ENCODE data around the gene SNRNP48. TPM values are rescaled to one million over a fixed set of nuclear protein-coding genes. Genes with fewer than 3 reads are reported as not detected.

SNRNP48 gene
- total RNA-seq, 1 experiment from 2014 or later = 29.4 TPM

DNA sequence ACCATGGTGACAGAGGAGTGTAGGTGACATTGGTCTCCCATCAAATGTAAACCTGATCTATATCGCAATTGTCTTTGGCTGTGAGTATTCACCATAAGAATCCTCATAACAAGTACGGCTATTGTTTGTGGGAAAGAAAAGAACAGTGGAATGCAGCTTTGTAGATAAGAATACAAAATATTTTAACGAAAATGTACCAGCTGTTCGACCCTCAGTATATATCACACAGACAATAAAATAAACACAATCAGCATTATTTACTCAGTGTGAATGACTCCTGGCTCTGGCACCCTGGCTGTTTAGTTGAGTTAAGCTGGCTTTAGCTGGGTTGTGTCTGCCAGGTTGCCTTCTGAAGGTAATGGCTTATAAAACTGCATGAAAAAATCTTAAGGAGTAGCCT, 43.4 kb downstream of the SNRNP48 start:
- no TSS peak for BruUV-seq (replicated peaks)
- CTCF ChIA-PET = no interaction called here

GRCh38 chr6:7636151-7636550, 46.2 kb downstream of the SNRNP48 start:
- Histone ChIP-seq H3K9me3 (ENCODE audit: low read depth, low read length, poor library complexity, severe bottlenecking) (no peaks in the 10 kb centered on the region), H3K36me3 (ENCODE audit: insufficient read depth, low read length, poor library complexity, severe bottlenecking) (no peaks in the 10 kb centered on the region), H3K4me1 (ENCODE audit: insufficient read depth, low read length, poor library complexity, severe bottlenecking) (no peaks in the 10 kb centered on the region), H3K27ac (ENCODE audit: low read depth, low read length, poor library complexity, severe bottlenecking) (no peak overlapping the region), H3K27me3 (replicated peaks; ENCODE audit: insufficient read depth, low read depth, low read length, poor library complexity) (no peaks in the 10 kb centered on the region), H3K4me3 (ENCODE audit: low read depth, low read length, poor library complexity, severe bottlenecking) (no peak overlapping the region)
- no TSS peak for BruUV-seq (replicated peaks)
- TF ChIP-seq EZH2 (IDR thresholded peaks at IDR 0.05; ENCODE audit: borderline replicate concordance, low read depth, low read length, poor library complexity, severe bottlenecking) (no peak), CTCF (conservative IDR thresholded peaks at IDR 0.05; ENCODE audit: low read depth, low read length) (no peak)
- ChIA-PET POLR2A (ENCODE audit: low non-redundant PET) (no interaction called here), CTCF (no interaction called here)
- intact Hi-C loops (cut with micrococcal nuclease; ENCODE audit: unreplicated experiment) = no loop called here
- no peak for DNase-seq (ENCODE audit: low spot score)

More for the DNA sequence above, 43.4 kb downstream of the SNRNP48 start:
- DNase-seq (ENCODE audit: low spot score) = no peak
- no peak for TF ChIP-seq CTCF (conservative IDR thresholded peaks at IDR 0.05; ENCODE audit: low read depth, low read length)
- TF ChIP-seq EZH2 (IDR thresholded peaks at IDR 0.05; ENCODE audit: borderline replicate concordance, low read depth, low read length, poor library complexity, severe bottlenecking) = no peak
- Histone ChIP-seq H3K36me3 (ENCODE audit: insufficient read depth, low read length, poor library complexity, severe bottlenecking) (no peaks in the 10 kb centered on the region), H3K27me3 (replicated peaks; ENCODE audit: insufficient read depth, low read depth, low read length, poor library complexity) (no peaks in the 10 kb centered on the region), H3K27ac (ENCODE audit: low read depth, low read length, poor library complexity, severe bottlenecking) (no peak overlapping the region), H3K4me3 (ENCODE audit: low read depth, low read length, poor library complexity, severe bottlenecking) (no peak overlapping the region), H3K4me1 (ENCODE audit: insufficient read depth, low read length, poor library complexity, severe bottlenecking) (no peaks in the 10 kb centered on the region), H3K9me3 (ENCODE audit: low read depth, low read length, poor library complexity, severe bottlenecking) (no peaks in the 10 kb centered on the region)
- intact Hi-C loops (cut with micrococcal nuclease; ENCODE audit: unreplicated experiment) = no loop called here
- POLR2A ChIA-PET (ENCODE audit: low non-redundant PET) = no interaction called here

GRCh38 chr6:7637533-7637932, 47.5 kb downstream of the SNRNP48 start:
- CTCF ChIA-PET = no interaction called here
- Histone ChIP-seq H3K4me3 (ENCODE audit: low read depth, low read length, poor library complexity, severe bottlenecking) (no peak overlapping the region), H3K4me1 (ENCODE audit: insufficient read depth, low read length, poor library complexity, severe bottlenecking) (no peaks in the 10 kb centered on the region), H3K27ac (ENCODE audit: low read depth, low read length, poor library complexity, severe bottlenecking) (no peak overlapping the region), H3K9me3 (ENCODE audit: low read depth, low read length, poor library complexity, severe bottlenecking) (no peaks in the 10 kb centered on the region), H3K27me3 (replicated peaks; ENCODE audit: insufficient read depth, low read depth, low read length, poor library complexity) (no peaks in the 10 kb centered on the region), H3K36me3 (ENCODE audit: insufficient read depth, low read length, poor library complexity, severe bottlenecking) (no peaks in the 10 kb centered on the region)
- intact Hi-C loops (cut with micrococcal nuclease; ENCODE audit: unreplicated experiment) = no loop called here
- BruUV-seq (replicated peaks) = no TSS peak
- TF ChIP-seq CTCF (conservative IDR thresholded peaks at IDR 0.05; ENCODE audit: low read depth, low read length) (no peak), EZH2 (IDR thresholded peaks at IDR 0.05; ENCODE audit: borderline replicate concordance, low read depth, low read length, poor library complexity, severe bottlenecking) (no peak)
- POLR2A ChIA-PET (ENCODE audit: low non-redundant PET) = no interaction called here
- DNase-seq (ENCODE audit: low spot score) = no peak
